HEK293T (cell line): ENCODE data around the gene HOXA10.

Experiments used
- CTCF ChIA-PET: fragments of 350-600 bp; formaldehyde crosslinking; extraction: SDS; loops from one replicate; lab custom pipeline; 2021; ENCODE audit warnings: antibody characterized with exemption, inconsistent platforms; lab: Yijun Ruan, JAX
- POLR2A ChIA-PET: fragments of 350-600 bp; formaldehyde crosslinking; extraction: SDS; loops from one replicate; lab custom pipeline; 2020; ENCODE audit warnings: antibody characterized with exemption, inconsistent platforms; lab: Yijun Ruan, JAX
- DNase-seq: peaks from one replicate; pipeline ENCODE4 v3.0.0; 2012; ENCODE audit warnings: mixed read lengths; ENCODE audit errors: extremely low spot score
- ARNT ChIP-seq: fragments of 450-650 bp; IDR thresholded peaks from 2 replicates; pipeline ENCODE4 v1.6.1; 2017; ENCODE audit warnings: mild to moderate bottlenecking
- BHLHE40 ChIP-seq: fragments of 450-650 bp; IDR thresholded peaks from 2 replicates; pipeline ENCODE4 v1.6.1; 2016; ENCODE audit warnings: mild to moderate bottlenecking, moderate library complexity, borderline replicate concordance
- CTBP1 ChIP-seq: fragments of 450-650 bp; IDR thresholded peaks from 2 replicates; pipeline ENCODE4 v1.6.1; 2016; ENCODE audit warnings: borderline replicate concordance
- ELF4 ChIP-seq: fragments of 450-650 bp; IDR thresholded peaks from 2 replicates; pipeline ENCODE4 v1.6.1; 2017; ENCODE audit warnings: antibody characterized with exemption
- FOXA1 ChIP-seq: fragments of 450-650 bp; IDR thresholded peaks from 2 replicates; pipeline ENCODE4 v1.6.1; 2016; ENCODE audit warnings: mild to moderate bottlenecking
- FOXK2 ChIP-seq: fragments of 450-650 bp; IDR thresholded peaks from 2 replicates; pipeline ENCODE4 v1.6.1; 2016; ENCODE audit warnings: mild to moderate bottlenecking
- FOXM1 ChIP-seq: fragments of 450-650 bp; IDR thresholded peaks from 2 replicates; pipeline ENCODE4 v1.6.1; 2017; ENCODE audit warnings: mild to moderate bottlenecking, borderline replicate concordance
- HDGF ChIP-seq: fragments of 450-650 bp; IDR thresholded peaks from 2 replicates; pipeline ENCODE4 v1.6.1; 2017; ENCODE audit warnings: antibody characterized with exemption, borderline replicate concordance
- L3MBTL2 ChIP-seq: fragments of 450-650 bp; conservative IDR thresholded peaks from 2 replicates; pipeline ENCODE4 v1.6.1; 2016; ENCODE audit warnings: mild to moderate bottlenecking
- NFRKB ChIP-seq: fragments of 450-650 bp; IDR thresholded peaks from 2 replicates; pipeline ENCODE4 v1.6.1; 2016; ENCODE audit warnings: mild to moderate bottlenecking, moderate library complexity
- PKNOX1 ChIP-seq: fragments of 450-650 bp; IDR thresholded peaks from 2 replicates; pipeline ENCODE4 v1.6.1; 2016
- SP1 ChIP-seq: fragments of 450-650 bp; IDR thresholded peaks from 2 replicates; pipeline ENCODE4 v1.6.1; 2017
- SUZ12 ChIP-seq: fragments of 450-650 bp; IDR thresholded peaks from 2 replicates; pipeline ENCODE4 v1.6.1; 2016; ENCODE audit warnings: mild to moderate bottlenecking
- TARDBP ChIP-seq: fragments of 450-650 bp; IDR thresholded peaks from 2 replicates; pipeline ENCODE4 v1.6.1; 2016
- ZNF384 ChIP-seq: fragments of 450-650 bp; IDR thresholded peaks from 2 replicates; pipeline ENCODE4 v1.6.1; 2016

Gene HOXA10

GRCh38 chr7:27160546-27161213, 13.4 kb downstream of the HOXA10 start:
- peak; percentile 61 for DNase-seq
- ChIA-PET CTCF (interaction anchor here (0.6 to 3.5 kb wide), 18 partner anchors 11 to 793 kb away, joined by 3 to 23 read pairs (median 4); partner anchors contain the start of gene HOXA5), POLR2A (interaction anchor here (0.6 to 3.9 kb wide), 20 partner anchors 10 to 1298 kb away, joined by 3 to 45 read pairs (median 3); partner anchors contain the start of genes HNRNPA2B1, HOXA11, HOXA3 and HOXA4)
- TF ChIP-seq ARNT (no peak; the same call in 1 of the 2 replicates), FOXK2 (no peak), ZNF384 (no peak), FOXA1 (no peak), BHLHE40 (no peak), CTBP1 (no peak), ELF4 (no peak), SP1 (no peak)

DNA sequence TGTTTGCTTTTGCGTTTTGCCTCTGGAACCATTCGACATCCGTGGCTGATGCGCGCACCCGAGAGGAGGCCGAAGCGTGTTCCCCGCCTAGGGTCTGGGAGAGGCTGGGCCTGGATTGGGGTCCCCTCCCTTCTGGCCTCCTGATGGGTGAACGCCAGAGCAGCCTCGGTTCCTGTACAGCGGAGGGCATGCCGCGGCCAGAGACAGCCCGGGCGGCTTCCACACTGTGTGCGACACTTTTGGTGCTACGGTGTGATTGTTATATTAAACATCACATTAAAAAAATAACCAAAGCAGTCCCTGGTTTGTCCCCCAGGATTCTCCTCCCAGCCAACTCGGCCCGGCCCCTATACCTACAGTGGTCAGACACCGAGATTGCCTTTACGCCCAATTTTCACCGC, 14.0 kb downstream of the HOXA10 start:
- no peak for TF ChIP-seq TARDBP
- TF ChIP-seq L3MBTL2: peak; percentile 44; the same call in 1 of the 2 replicates
- DNase-seq: no peak
- ChIA-PET POLR2A (interaction anchor here (0.9 to 17.5 kb wide), 8 partner anchors 10 to 1298 kb away, joined by 3 to 367 read pairs (median 6); partner anchors contain the start of genes HOXA10, HOXA3, HOXA5 and HOXA6), CTCF (interaction anchor here (0.9 to 3.5 kb wide), 8 partner anchors 9 to 791 kb away, joined by 3 to 23 read pairs (median 4); no protein-coding TSS in a partner anchor)

GRCh38 chr7:27159266-27160144, 14.6 kb downstream of the HOXA10 start:
- TF ChIP-seq L3MBTL2 (no peak; the same call in 1 of the 2 replicates), FOXM1 (no peak), ARNT (no peak), PKNOX1 (no peak), SP1 (no peak), CTBP1 (peak; percentile 79; the same call in 1 of the 2 replicates), ZNF384 (no peak), HDGF (no peak)
- CTCF ChIA-PET: interaction anchor here (0.6 to 1.5 kb wide), 6 partner anchors 9 to 790 kb away, joined by 3 to 8 read pairs (median 4); no protein-coding TSS in a partner anchor
- no peak for DNase-seq
- POLR2A ChIA-PET: interaction anchor here (0.6 to 17.5 kb wide), 11 partner anchors 9 to 958 kb away, joined by 3 to 367 read pairs (median 4); partner anchors contain the start of genes CBX3, HOXA10, HOXA11 and HOXA5

GRCh38 chr7:27158436-27159265, 15.5 kb downstream of the HOXA10 start:
- POLR2A ChIA-PET: interaction anchor here (0.6 to 17.5 kb wide), 12 partner anchors 8 to 960 kb away, joined by 3 to 367 read pairs (median 5); partner anchors contain the start of genes CBX3, HOXA10, HOXA11 and HOXA5
- TF ChIP-seq ZNF384 (no peak), PKNOX1 (0 out of 2 replicates have a peak, but pooled peaks have one; percentile 32)
- no peak for DNase-seq
- CTCF ChIA-PET: interaction anchor here (0.6 to 1.5 kb wide), 6 partner anchors 8 to 789 kb away, joined by 3 to 8 read pairs (median 4); no protein-coding TSS in a partner anchor

DNA sequence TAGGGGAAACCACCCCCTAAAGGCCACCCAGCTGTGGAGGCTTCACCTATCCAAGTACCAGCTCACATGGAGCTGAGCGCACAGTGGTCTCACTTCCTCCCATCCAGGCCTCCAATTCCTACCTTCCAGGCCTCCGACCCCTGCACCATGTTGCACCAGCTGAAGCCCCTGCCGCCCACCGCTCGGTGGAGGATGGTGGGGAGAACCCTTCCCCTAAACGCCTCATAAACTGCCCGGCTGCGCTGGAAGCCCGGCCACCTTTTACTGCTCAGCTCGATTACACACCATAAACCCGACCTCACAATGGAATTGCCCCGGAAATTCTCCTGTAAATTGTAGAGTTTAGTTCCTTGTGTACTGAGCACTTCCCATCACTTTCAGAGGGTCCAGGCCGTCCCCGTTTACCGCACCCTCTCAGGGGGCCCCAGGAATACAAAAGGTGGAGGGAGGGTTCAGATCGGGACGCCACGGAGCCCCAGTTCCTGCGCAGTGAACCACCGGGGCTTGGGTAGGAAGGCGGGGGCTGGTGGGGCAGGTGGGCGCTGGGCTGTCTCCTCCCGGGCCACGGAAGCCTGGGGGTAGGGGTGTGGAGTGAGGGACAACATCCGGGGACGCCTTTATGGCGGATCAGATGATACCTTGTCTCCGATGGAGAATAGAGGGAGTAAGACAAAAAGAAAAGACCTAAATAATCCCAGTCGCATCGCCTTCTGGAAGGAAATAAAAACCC, 16.3 kb downstream of the HOXA10 start:
- no peak for DNase-seq
- TF ChIP-seq CTBP1: no peak
- TF ChIP-seq SUZ12: no peak
- TF ChIP-seq FOXK2: no peak
- TF ChIP-seq FOXM1: no peak
- no peak for TF ChIP-seq PKNOX1
- no peak for TF ChIP-seq NFRKB
- no peak for TF ChIP-seq FOXA1
- TF ChIP-seq SP1: no peak
- POLR2A ChIA-PET: interaction anchor here (0.5 to 17.5 kb wide), 7 partner anchors 8 to 960 kb away, joined by 3 to 367 read pairs (median 14); partner anchors contain the start of genes HOXA1, HOXA10, HOXA11 and HOXA6
- CTCF ChIA-PET: interaction anchor here (0.7 to 1.4 kb wide), 3 partner anchors 13 to 788 kb away, joined by 3 to 4 read pairs (median 3); partner anchors contain the start of gene HOXA5
